ENCODE data around the gene RMDN2. TPM values are rescaled to one million over a fixed set of nuclear protein-coding genes. Genes with fewer than 3 reads are reported as not detected.
A peak's percentile ranks its signal among the peaks of the same experiment; 100 is the strongest.

Gene RMDN2
- total RNA-seq (2022) (2.9 and 3.2 TPM in 2 replicates), Bru-seq, nascent RNA (percentile 41 among the genes with signal in this experiment), BruChase-seq, experiment 1, labeled RNA remaining after a 6-hour chase (percentile 36 among the genes with signal in this experiment), BruChase-seq, experiment 2, labeled RNA remaining after a 2-hour chase (percentile 41 among the genes with signal in this experiment)
- long read RNA-seq, transcript RMDN2-202 (11 exons, 1,381 nt), result major isoform, 7 of 9 reads
- long read RNA-seq, partial matches to known transcripts, result 0 of 9 reads
- long read RNA-seq, other reads (novel, unspliced or antisense), result 2 of 9 reads

GRCh38 chr2:37925063-37925897 is at the start of gene RMDN2:
TSS of gene RMDN2 (plus strand) at chr2:37925287. CDS start at chr2:37929278, 3,991 bp downstream.
- POLR2A ChIA-PET, result interaction anchor here (0.6 to 1.8 kb wide), 14 partner anchors 10 to 826 kb away, joined by 3 to 7 read pairs (median 4); partner anchors contain the start of genes CYP1B1, PRKD3 and SRSF7
- CTCF ChIA-PET, result no interaction called here
- intact Hi-C loops (cut with micrococcal nuclease), result no loop called here
- BruUV-seq (replicated peaks), result no TSS peak
- Mint-ChIP-seq H3K36me3 (ENCODE audit: insufficient read depth, unreplicated experiment) (peaks cover 3% of the 10 kb centered on the region), H3K27me3 (ENCODE audit: insufficient read depth, unreplicated experiment) (no peaks in the 10 kb centered on the region), H3K9me3 (ENCODE audit: unreplicated experiment) (no peaks in the 10 kb centered on the region), H3K4me1 (ENCODE audit: insufficient read depth, unreplicated experiment) (peaks cover 8% of the 10 kb centered on the region), H3K27ac (ENCODE audit: low read depth, unreplicated experiment) (peak within 1 kb of the TSS; percentile 91), H3K4me3 (ENCODE audit: unreplicated experiment) (peak within 1 kb of the TSS; percentile 83)
- no peak for TF ChIP-seq CTCF (IDR thresholded peaks at IDR 0.05; ENCODE audit: unreplicated experiment)
- peak; percentile 91 for DNase-seq (ENCODE audit: unreplicated experiment)

- Mint-ChIP-seq H3K9me3 (ENCODE audit: unreplicated experiment) (no peaks in the 10 kb centered on the region), H3K36me3 (ENCODE audit: insufficient read depth, unreplicated experiment) (no peaks in the 10 kb centered on the region), H3K4me1 (ENCODE audit: insufficient read depth, unreplicated experiment) (peaks cover 14% of the 10 kb centered on the region), H3K4me3 (ENCODE audit: unreplicated experiment) (no peak overlapping the region), H3K27me3 (ENCODE audit: insufficient read depth, unreplicated experiment) (peaks cover 12% of the 10 kb centered on the region), H3K27ac (ENCODE audit: low read depth, unreplicated experiment) (no peak overlapping the region)
- ChIA-PET CTCF (interaction anchor here (1.1 to 10.5 kb wide), 6 partner anchors 11 to 485 kb away, joined by 4 to 172 read pairs (median 56); no protein-coding TSS in a partner anchor), POLR2A (no interaction called here)
- TF ChIP-seq CTCF (IDR thresholded peaks at IDR 0.05; ENCODE audit: unreplicated experiment), result no peak
- no TSS peak for BruUV-seq (replicated peaks)
- intact Hi-C loops (cut with micrococcal nuclease), result no loop called here
- no peak for DNase-seq (ENCODE audit: unreplicated experiment)
These were observed 49.6 kb upstream of the RMDN2 start for GRCh38 chr2:37875403-37875906.

- BruUV-seq (replicated peaks), result no TSS peak
- Mint-ChIP-seq H3K4me3 (ENCODE audit: unreplicated experiment) (no peak overlapping the region), H3K9me3 (ENCODE audit: unreplicated experiment) (no peaks in the 10 kb centered on the region), H3K36me3 (ENCODE audit: insufficient read depth, unreplicated experiment) (peaks cover 1% of the 10 kb centered on the region), H3K27me3 (ENCODE audit: insufficient read depth, unreplicated experiment) (peaks cover 12% of the 10 kb centered on the region), H3K27ac (ENCODE audit: low read depth, unreplicated experiment) (no peak overlapping the region), H3K4me1 (ENCODE audit: insufficient read depth, unreplicated experiment) (peaks cover 14% of the 10 kb centered on the region)
- ChIA-PET POLR2A (interaction anchor here (0.6 to 2.0 kb wide), 2 partner anchors 480 to 556 kb away, joined by 3 to 12 read pairs; no protein-coding TSS in a partner anchor), CTCF (interaction anchor here (0.6 to 10.5 kb wide), 15 partner anchors 10 to 610 kb away, joined by 3 to 172 read pairs (median 9); no protein-coding TSS in a partner anchor)
- no peak for DNase-seq (ENCODE audit: unreplicated experiment)
- no peak for TF ChIP-seq CTCF (IDR thresholded peaks at IDR 0.05; ENCODE audit: unreplicated experiment)
- intact Hi-C loops (cut with micrococcal nuclease), result loop anchor here (2.0 kb wide), 2 partner anchors 587 to 707 kb away; no protein-coding TSS in a partner anchor
These were observed 48.9 kb upstream of the RMDN2 start for GRCh38 chr2:37876227-37876626.

All from MCF 10A (cell line).